Ascending aorta (tissue), 2 donors: Measurements from ENCODE around the gene SKP1. TPM values are rescaled to one million over a fixed set of nuclear protein-coding genes. Genes with fewer than 3 reads are reported as not detected.
A peak's percentile ranks its signal among the peaks of the same experiment; 100 is the strongest.

Experiments
- DNase-seq, 2 donors: peaks; one replicate each; pipeline ENCODE4 v3.0.0-alpha.2; 2019; ENCODE audit warnings: low spot score in 2 of 2
- H3K27ac ChIP-seq, 2 donors: fragments of 200-600 bp; sonication (generic); one replicate each; pipeline ENCODE4 v1.5.1; 2016 to 2017; ENCODE audit warnings: mild to moderate bottlenecking in 1 of 2
- H3K27me3 ChIP-seq: fragments of 200-600 bp; sonication (generic); one replicate; pipeline ENCODE4 v1.5.1; 2017
- H3K36me3 ChIP-seq, 2 donors: fragments of 200-600 bp; sonication (generic); one replicate each; pipeline ENCODE4 v1.5.1; 2016
- H3K4me1 ChIP-seq, 2 donors: fragments of 200-600 bp; sonication (generic); one replicate each; pipeline ENCODE4 v1.5.1; 2016 to 2017; ENCODE audit warnings: mild to moderate bottlenecking in 1 of 2
- H3K4me3 ChIP-seq, 2 donors: fragments of 200-600 bp; sonication (generic); one replicate each; pipeline ENCODE4 v1.5.1; 2016 to 2017; ENCODE audit warnings: mild to moderate bottlenecking in 1 of 2
- H3K9me3 ChIP-seq, 2 donors: fragments of 200-600 bp; sonication (generic); one replicate each; pipeline ENCODE4 v1.5.1; 2016
- intact Hi-C: fragments of 100-400 bp; cut with DNase I; formaldehyde crosslinking; loops from one replicate; pipeline ENCODE4 v1.15.1; 2023
- total RNA-seq: library from RNA; depleted of rRNA; stranded (reverse); fragments of >200 nt; gene quantifications from one replicate; pipeline ENCODE4 v1.1.0, GENCODE V29; 2016
- TF ChIP-seq, protein P1 (sequence below), 3 experiments: fragments of 200-600 bp in 2 of 3; fragments of 450-650 bp in 1 of 3; sonication (generic) in 2 of 3; IDR thresholded peaks; one replicate each; pipeline ENCODE4 v1.5.1; 2016 to 2019; ENCODE audit warnings: antibody characterized with exemption in 3 of 3, mild to moderate bottlenecking in 1 of 3, moderate library complexity in 1 of 3

The SKP1 gene
- total RNA-seq, 1 donor from 2014 or later = 144 TPM

DNA sequence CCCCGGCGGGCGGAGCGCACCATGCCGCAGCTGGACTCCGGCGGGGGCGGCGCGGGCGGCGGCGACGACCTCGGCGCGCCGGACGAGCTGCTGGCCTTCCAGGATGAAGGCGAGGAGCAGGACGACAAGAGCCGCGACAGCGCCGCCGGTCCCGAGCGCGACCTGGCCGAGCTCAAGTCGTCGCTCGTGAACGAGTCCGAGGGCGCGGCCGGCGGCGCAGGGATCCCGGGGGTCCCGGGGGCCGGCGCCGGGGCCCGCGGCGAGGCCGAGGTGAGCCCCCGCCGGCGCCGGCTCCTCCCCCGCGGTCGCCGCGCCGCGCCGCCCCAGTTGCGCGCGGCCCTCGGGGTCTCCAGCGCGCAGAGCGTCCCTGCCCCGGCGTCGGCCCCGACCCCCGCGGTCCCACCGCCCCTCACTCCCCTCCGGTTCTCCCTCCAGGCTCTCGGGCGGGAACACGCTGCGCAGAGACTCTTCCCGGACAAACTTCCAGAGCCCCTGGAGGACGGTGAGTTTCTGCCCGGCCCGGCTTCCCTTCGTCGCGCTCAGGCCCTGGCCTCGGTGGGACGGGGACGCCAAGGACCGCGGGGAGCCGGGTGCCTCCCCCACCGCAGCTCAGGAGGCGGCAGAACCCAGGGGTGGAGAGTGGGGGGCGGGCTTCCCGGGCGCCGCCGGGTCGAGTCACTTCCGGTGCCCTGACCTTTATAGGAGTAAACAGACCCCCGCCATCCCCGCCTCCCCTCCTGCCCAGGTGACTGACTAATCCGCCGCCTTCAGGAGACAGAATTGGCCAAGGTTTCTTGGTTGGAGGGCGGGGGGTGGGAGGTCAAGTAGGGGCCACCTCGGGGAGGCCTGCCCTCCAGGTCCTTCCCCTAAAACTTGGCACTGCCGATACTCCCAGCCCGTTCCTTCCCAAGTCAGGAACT is 61.6 kb downstream of the SKP1 start:
- Histone ChIP-seq H3K4me3 (peak overlapping the region; percentile 58 to 64), H3K4me1 (peaks cover 0 to 14% of the 10 kb centered on the region in 2 donors), H3K36me3 (no peaks in the 10 kb centered on the region), H3K9me3 (no peaks in the 10 kb centered on the region), H3K27me3 (no peaks in the 10 kb centered on the region), H3K27ac (peak overlapping the region in 1 of 2 donors; percentile 60)
- DNase-seq = no peak
- intact Hi-C loops = no loop called here
- TF ChIP-seq, protein P1, sequence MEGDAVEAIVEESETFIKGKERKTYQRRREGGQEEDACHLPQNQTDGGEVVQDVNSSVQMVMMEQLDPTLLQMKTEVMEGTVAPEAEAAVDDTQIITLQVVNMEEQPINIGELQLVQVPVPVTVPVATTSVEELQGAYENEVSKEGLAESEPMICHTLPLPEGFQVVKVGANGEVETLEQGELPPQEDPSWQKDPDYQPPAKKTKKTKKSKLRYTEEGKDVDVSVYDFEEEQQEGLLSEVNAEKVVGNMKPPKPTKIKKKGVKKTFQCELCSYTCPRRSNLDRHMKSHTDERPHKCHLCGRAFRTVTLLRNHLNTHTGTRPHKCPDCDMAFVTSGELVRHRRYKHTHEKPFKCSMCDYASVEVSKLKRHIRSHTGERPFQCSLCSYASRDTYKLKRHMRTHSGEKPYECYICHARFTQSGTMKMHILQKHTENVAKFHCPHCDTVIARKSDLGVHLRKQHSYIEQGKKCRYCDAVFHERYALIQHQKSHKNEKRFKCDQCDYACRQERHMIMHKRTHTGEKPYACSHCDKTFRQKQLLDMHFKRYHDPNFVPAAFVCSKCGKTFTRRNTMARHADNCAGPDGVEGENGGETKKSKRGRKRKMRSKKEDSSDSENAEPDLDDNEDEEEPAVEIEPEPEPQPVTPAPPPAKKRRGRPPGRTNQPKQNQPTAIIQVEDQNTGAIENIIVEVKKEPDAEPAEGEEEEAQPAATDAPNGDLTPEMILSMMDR (IDR thresholded peaks at IDR 0.05) = no peak

DNA sequence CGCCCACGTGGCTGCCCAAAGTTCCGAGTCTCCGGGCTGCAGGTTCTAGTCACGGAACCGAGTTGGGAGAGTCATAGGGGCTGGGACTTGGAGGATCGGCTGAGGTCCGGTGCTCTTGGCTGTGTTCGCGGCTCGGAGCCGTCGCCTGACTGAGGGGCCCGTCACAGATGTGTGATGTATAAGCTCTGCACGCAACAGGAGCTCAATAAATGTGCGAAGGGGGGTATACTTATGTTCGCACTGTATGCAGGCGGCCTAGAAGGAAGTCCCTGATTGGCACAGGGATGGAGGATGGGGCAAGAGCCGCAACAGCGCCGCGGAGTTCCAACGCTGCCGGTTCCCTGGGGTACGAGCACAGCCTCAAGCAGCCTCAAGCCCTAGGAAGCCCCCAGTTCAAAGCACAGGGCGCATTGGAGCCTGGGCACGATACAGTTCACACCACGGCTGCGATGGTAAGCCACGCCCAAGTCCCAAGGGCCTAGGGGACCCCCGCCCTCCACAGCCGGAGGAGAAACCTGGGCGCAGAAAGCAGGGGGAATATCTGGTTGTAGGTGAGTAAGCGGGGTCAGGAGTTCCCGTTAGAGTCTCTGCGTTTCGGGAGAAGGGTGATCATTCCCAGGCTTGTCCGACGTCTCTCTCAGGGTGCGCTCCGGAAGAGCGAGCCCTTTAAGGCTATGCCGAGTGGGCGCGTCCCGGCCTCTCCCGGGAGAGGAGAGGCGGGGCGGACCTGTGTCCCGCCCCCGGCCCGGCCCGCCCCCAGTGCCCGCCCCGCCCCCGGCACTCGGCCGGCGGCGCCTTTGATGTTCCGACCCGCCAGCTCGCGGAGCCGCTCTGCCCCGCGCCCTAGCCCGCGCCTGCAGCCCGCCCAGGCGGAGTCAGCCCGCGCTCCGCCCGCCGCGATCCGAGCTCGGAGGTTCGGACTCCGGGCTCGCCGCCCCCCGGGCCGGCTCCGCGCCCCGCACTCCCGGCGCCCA is 62.6 kb downstream of the SKP1 start, which contains the start of gene TCF7:
TSS of gene TCF7 (plus strand) at position 780 of the 974 bp plus-strand sequence. CDS start 226 bp downstream, outside the sequence.
- Histone ChIP-seq H3K4me3 (peak within 1 kb of the TSS; percentile 58 to 64), H3K9me3 (no peaks in the 10 kb centered on the region), H3K36me3 (no peaks in the 10 kb centered on the region), H3K4me1 (peaks cover 0 to 14% of the 10 kb centered on the region in 2 donors), H3K27ac (peak within 1 kb of the TSS in 1 of 2 donors; percentile 60), H3K27me3 (no peaks in the 10 kb centered on the region)
- intact Hi-C loops = no loop called here
- TF ChIP-seq, protein P1 (IDR thresholded peaks at IDR 0.05) = no peak
- peak in 1 of 2 donors; percentile 84 for DNase-seq

- H3K9me3 ChIP-seq = no peaks in the 10 kb centered on the region
- H3K4me1 ChIP-seq = peaks cover 0 to 14% of the 10 kb centered on the region in 2 donors
- intact Hi-C loops = no loop called here
- H3K36me3 ChIP-seq = no peaks in the 10 kb centered on the region
- TF ChIP-seq, protein P1 (IDR thresholded peaks at IDR 0.05) = no peak
- no peak overlapping the region for H3K27ac ChIP-seq
- H3K27me3 ChIP-seq = no peaks in the 10 kb centered on the region
- peak overlapping the region; percentile 58 to 64 for H3K4me3 ChIP-seq
- no peak for DNase-seq
Observed at GRCh38 chr5:134113363-134113889, 63.3 kb downstream of the SKP1 start.

DNA sequence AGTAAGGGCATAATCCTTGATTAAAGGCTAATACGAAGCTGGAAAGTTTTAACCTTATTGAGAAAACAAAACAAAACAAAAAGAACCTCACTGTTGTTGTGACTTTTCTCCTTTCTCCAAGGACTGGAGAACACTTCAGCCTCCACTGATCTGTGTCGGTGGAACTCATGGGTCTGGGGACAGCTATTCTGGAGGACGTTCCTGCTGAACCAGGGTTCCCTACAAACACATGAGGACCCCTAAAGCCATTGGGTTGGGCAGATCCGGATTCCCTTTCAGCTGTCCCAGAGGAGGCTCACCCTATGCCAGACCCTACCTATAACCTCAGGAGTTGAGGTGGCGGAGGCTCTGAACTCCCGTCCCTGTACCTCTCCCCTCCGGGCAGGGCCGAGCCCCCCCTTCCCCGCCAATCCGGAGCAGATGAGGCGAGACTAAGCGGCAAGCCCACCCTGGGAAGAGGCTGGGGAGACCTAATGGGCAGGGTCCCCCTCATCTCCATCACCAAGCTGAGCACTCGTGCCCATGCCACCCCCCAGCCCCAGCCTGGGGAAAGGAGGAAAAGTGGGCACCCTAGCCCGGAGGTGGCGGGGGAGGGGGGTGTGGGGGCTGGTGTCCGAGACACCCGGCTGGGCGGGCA is 63.9 kb downstream of the SKP1 start:
- H3K27me3 ChIP-seq = no peaks in the 10 kb centered on the region
- no peaks in the 10 kb centered on the region for H3K36me3 ChIP-seq
- DNase-seq = no peak
- peak overlapping the region; percentile 58 to 64 for H3K4me3 ChIP-seq
- no peaks in the 10 kb centered on the region for H3K9me3 ChIP-seq
- TF ChIP-seq, protein P1 (IDR thresholded peaks at IDR 0.05) = no peak
- peaks cover 0 to 14% of the 10 kb centered on the region in 2 donors for H3K4me1 ChIP-seq
- no peak overlapping the region for H3K27ac ChIP-seq
- intact Hi-C loops = no loop called here
